PFSK-1 (cell line): ENCODE data around the gene MARF1.

Experiments used
- FOXP2 ChIP-seq: optimal IDR thresholded peaks from 2 replicates; pipeline ENCODE3; 2011; ENCODE audit warnings: borderline replicate concordance, control low read depth, inconsistent platforms; ENCODE audit not compliant: insufficient read depth; ENCODE audit errors: extremely low read length, extremely low read depth
- POLR2AphosphoS5 ChIP-seq: IDR thresholded peaks from 2 replicates; pipeline ENCODE4 v1.6.1; 2012; ENCODE audit warnings: low read depth, mild to moderate bottlenecking, control low read depth, low read length, moderate library complexity
- REST ChIP-seq, 2 experiments: IDR thresholded peaks; 2 replicates each; pipeline versions ENCODE4 v1.6.1 to v1.8.0; 2011 to 2012; ENCODE audit warnings: low read depth in 2 of 2, low read length in 2 of 2, control low read depth in 1 of 2, inconsistent platforms in 1 of 2, mild to moderate bottlenecking in 1 of 2, moderate library complexity in 1 of 2; ENCODE audit not compliant: insufficient read depth in 1 of 2
- SIN3A ChIP-seq: IDR thresholded peaks from 2 replicates; pipeline ENCODE4 v1.6.1; 2012; ENCODE audit warnings: mild to moderate bottlenecking, low read length, moderate library complexity, borderline replicate concordance; ENCODE audit not compliant: insufficient read depth
- TAF1 ChIP-seq: IDR thresholded peaks from 2 replicates; pipeline ENCODE4 v1.6.1; 2012; ENCODE audit warnings: low read length, control low read depth, borderline replicate concordance; ENCODE audit not compliant: insufficient read depth

- TF ChIP-seq POLR2AphosphoS5 (no peak), REST (IDR thresholded peaks at IDR 0.05; ENCODE audit: insufficient read depth in 1 of 2, low read depth in 2 of 2, low read length in 2 of 2) (no peak), SIN3A (no peak), TAF1 (no peak), FOXP2 (no peak)
Observed at GRCh38 chr16:15647294-15648014, 4.5 kb upstream of the MARF1 start.
